ENCODE results near the gene MST1.

DNA sequence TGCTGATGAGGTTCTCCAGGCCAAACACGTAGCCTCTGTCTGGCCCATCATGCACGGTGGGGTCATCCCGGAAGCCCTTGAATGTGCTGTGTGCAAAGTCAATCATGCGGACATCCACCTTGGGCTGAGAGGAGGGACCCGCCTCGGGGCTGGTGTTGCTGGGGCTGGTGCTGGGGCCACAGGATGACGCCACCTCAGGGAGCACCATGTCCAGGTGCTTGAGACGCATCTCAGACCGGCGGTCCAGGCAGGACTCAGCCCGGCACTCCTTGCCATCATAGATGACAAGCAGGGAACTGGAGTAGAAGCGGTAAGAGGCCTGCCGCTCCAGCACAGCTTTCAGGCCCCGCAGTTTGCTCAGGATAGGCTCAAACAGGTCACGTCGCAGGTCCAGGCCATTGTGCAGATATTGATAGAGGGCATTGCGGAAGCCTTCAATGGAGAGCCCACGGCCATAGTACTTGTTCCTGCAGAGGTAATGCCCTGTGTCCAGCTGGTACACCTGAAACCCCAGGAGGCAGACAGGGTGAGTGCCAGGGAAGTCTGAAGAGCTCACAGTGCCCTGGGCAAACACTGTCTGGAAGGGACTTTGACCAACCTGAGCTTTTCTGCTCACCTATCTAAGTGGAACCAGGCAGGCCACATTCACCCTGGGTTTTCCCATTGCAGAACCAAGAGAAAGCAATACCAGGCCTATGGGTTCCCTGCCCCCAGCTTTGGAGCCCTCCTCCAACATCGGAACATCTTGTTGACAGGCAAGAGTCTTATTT, 38.1 kb upstream of the MST1 start:
- TF ChIP-seq ZNF24 (tag by site-specific recombination; IDR thresholded peaks at IDR 0.05) (no peak), MZF1 (tag by site-specific recombination; IDR thresholded peaks at IDR 0.05; ENCODE audit: borderline replicate concordance) (no peak)
- TF ChIP-seq, protein P1, sequence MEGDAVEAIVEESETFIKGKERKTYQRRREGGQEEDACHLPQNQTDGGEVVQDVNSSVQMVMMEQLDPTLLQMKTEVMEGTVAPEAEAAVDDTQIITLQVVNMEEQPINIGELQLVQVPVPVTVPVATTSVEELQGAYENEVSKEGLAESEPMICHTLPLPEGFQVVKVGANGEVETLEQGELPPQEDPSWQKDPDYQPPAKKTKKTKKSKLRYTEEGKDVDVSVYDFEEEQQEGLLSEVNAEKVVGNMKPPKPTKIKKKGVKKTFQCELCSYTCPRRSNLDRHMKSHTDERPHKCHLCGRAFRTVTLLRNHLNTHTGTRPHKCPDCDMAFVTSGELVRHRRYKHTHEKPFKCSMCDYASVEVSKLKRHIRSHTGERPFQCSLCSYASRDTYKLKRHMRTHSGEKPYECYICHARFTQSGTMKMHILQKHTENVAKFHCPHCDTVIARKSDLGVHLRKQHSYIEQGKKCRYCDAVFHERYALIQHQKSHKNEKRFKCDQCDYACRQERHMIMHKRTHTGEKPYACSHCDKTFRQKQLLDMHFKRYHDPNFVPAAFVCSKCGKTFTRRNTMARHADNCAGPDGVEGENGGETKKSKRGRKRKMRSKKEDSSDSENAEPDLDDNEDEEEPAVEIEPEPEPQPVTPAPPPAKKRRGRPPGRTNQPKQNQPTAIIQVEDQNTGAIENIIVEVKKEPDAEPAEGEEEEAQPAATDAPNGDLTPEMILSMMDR (tag by site-specific recombination; IDR thresholded peaks at IDR 0.05) = no peak
- TF ChIP-seq, protein P2, sequence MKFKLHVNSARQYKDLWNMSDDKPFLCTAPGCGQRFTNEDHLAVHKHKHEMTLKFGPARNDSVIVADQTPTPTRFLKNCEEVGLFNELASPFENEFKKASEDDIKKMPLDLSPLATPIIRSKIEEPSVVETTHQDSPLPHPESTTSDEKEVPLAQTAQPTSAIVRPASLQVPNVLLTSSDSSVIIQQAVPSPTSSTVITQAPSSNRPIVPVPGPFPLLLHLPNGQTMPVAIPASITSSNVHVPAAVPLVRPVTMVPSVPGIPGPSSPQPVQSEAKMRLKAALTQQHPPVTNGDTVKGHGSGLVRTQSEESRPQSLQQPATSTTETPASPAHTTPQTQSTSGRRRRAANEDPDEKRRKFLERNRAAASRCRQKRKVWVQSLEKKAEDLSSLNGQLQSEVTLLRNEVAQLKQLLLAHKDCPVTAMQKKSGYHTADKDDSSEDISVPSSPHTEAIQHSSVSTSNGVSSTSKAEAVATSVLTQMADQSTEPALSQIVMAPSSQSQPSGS (tag by site-specific recombination; IDR thresholded peaks at IDR 0.05; ENCODE audit: low read depth) = no peak
- TF ChIP-seq, protein P3, sequence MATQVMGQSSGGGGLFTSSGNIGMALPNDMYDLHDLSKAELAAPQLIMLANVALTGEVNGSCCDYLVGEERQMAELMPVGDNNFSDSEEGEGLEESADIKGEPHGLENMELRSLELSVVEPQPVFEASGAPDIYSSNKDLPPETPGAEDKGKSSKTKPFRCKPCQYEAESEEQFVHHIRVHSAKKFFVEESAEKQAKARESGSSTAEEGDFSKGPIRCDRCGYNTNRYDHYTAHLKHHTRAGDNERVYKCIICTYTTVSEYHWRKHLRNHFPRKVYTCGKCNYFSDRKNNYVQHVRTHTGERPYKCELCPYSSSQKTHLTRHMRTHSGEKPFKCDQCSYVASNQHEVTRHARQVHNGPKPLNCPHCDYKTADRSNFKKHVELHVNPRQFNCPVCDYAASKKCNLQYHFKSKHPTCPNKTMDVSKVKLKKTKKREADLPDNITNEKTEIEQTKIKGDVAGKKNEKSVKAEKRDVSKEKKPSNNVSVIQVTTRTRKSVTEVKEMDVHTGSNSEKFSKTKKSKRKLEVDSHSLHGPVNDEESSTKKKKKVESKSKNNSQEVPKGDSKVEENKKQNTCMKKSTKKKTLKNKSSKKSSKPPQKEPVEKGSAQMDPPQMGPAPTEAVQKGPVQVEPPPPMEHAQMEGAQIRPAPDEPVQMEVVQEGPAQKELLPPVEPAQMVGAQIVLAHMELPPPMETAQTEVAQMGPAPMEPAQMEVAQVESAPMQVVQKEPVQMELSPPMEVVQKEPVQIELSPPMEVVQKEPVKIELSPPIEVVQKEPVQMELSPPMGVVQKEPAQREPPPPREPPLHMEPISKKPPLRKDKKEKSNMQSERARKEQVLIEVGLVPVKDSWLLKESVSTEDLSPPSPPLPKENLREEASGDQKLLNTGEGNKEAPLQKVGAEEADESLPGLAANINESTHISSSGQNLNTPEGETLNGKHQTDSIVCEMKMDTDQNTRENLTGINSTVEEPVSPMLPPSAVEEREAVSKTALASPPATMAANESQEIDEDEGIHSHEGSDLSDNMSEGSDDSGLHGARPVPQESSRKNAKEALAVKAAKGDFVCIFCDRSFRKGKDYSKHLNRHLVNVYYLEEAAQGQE (tag by site-specific recombination; IDR thresholded peaks at IDR 0.05) = no peak
- TF ChIP-seq, protein P4, sequence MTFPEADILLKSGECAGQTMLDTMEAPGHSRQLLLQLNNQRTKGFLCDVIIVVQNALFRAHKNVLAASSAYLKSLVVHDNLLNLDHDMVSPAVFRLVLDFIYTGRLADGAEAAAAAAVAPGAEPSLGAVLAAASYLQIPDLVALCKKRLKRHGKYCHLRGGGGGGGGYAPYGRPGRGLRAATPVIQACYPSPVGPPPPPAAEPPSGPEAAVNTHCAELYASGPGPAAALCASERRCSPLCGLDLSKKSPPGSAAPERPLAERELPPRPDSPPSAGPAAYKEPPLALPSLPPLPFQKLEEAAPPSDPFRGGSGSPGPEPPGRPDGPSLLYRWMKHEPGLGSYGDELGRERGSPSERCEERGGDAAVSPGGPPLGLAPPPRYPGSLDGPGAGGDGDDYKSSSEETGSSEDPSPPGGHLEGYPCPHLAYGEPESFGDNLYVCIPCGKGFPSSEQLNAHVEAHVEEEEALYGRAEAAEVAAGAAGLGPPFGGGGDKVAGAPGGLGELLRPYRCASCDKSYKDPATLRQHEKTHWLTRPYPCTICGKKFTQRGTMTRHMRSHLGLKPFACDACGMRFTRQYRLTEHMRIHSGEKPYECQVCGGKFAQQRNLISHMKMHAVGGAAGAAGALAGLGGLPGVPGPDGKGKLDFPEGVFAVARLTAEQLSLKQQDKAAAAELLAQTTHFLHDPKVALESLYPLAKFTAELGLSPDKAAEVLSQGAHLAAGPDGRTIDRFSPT (tag by site-specific recombination; IDR thresholded peaks at IDR 0.05) = no peak

Data from HEK293 (cell line).